ENCODE results near the gene CTXND2.

CTXND2 gene

GRCh38 chr1:150961756-150962155, 74.8 kb downstream of the CTXND2 start:
- DNase-seq (ENCODE audit: low read depth): no peak

All from T follicular helper cell (primary cell).